Prostate gland (tissue), 2 donors: ENCODE data around the gene CSTPP1.

Experiments
- POLR2A ChIP-seq: fragments of 450-650 bp; IDR thresholded peaks from one replicate; pipeline ENCODE4 v1.6.1; 2016; ENCODE audit warnings: antibody characterized with exemption, mild to moderate bottlenecking
- POLR2AphosphoS5 ChIP-seq: sonication (generic); formaldehyde crosslinking; IDR thresholded peaks from one replicate; pipeline ENCODE4 v1.6.1; 2017; ENCODE audit warnings: antibody characterized with exemption
- TF ChIP-seq, protein P1 (sequence below), 4 experiments: fragments of 200-600 bp in 2 of 4; fragments of 450-650 bp in 2 of 4; sonication (generic) in 2 of 4; IDR thresholded peaks; 1 replicate in 3 of 4; 2 replicates in 1 of 4; pipeline ENCODE4 v1.5.1; 2016 to 2019; ENCODE audit warnings: antibody characterized with exemption in 4 of 4, mild to moderate bottlenecking in 2 of 4, moderate library complexity in 2 of 4

DNA sequence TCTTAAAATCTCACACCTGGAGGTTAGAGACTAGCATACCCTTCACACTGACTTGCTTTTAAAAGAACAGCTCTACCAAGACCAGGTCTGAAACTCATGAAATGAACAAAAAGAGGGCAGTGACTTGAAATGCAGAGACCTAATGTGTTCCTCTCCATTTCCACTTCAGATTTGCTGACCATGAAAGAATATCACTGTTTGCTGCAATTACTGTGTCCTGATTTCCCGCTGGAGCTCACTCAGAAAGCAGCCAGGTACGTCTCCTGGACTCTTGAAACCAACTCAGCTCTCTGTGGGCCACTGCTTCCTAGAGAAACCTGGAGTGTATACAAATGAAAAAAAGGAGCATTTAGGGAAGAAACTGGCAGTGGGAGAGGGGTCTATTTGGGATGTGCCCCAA lies 200.9 kb downstream of the CSTPP1 start:
- TF ChIP-seq, protein P1, sequence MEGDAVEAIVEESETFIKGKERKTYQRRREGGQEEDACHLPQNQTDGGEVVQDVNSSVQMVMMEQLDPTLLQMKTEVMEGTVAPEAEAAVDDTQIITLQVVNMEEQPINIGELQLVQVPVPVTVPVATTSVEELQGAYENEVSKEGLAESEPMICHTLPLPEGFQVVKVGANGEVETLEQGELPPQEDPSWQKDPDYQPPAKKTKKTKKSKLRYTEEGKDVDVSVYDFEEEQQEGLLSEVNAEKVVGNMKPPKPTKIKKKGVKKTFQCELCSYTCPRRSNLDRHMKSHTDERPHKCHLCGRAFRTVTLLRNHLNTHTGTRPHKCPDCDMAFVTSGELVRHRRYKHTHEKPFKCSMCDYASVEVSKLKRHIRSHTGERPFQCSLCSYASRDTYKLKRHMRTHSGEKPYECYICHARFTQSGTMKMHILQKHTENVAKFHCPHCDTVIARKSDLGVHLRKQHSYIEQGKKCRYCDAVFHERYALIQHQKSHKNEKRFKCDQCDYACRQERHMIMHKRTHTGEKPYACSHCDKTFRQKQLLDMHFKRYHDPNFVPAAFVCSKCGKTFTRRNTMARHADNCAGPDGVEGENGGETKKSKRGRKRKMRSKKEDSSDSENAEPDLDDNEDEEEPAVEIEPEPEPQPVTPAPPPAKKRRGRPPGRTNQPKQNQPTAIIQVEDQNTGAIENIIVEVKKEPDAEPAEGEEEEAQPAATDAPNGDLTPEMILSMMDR (IDR thresholded peaks at IDR 0.05) = no peak
- no peak for TF ChIP-seq POLR2A
- TF ChIP-seq POLR2AphosphoS5 = no peak
